Endothelial cell of umbilical vein (primary cell): ENCODE data around the gene SFTA2. TPM values are rescaled to one million over a fixed set of nuclear protein-coding genes. Genes with fewer than 3 reads are reported as not detected.

Source experiments
- BruUV-seq: library from RNA; stranded (reverse); fragments of 400-500 nt; replicated peaks from 2 replicates; lab custom pipeline; 2021; lab: Mats Ljungman, UMichigan
- CTCF ChIA-PET: fragments of 300-600, 350-600 bp; sonication (Branson Sonifier 250); formaldehyde crosslinking; loops from one replicate; lab custom pipeline; 2021; ENCODE audit warnings: antibody characterized with exemption, inconsistent platforms; lab: Charles Lee
- POLR2A ChIA-PET: fragments of 300-600, 350-600 bp; sonication (Branson Sonifier 250); formaldehyde crosslinking; loops from one replicate; lab custom pipeline; 2021; ENCODE audit warnings: antibody characterized with exemption, inconsistent platforms; lab: Charles Lee
- DNase-seq: peaks from one replicate; pipeline ENCODE4 v3.0.0-alpha.2; 2011; ENCODE audit warnings: low read depth, low spot score
- FAIRE-seq: peaks from 2 replicates; lab custom pipeline; 2011; peaks lifted over from hg19 to GRCh38; lab: Jason Lieb, UNC
- H2AFZ ChIP-seq: 2 replicates; pipeline ENCODE4 v1.6.0; 2012; ENCODE audit warnings: low read depth, low read length, control low read depth, inconsistent platforms
- H3K27ac ChIP-seq: 2 replicates; pipeline ENCODE4 v1.5.1; 2011; ENCODE audit warnings: low read depth, mild to moderate bottlenecking, control low read depth, low read length, moderate library complexity; ENCODE audit not compliant: insufficient read depth
- H3K27me3 ChIP-seq, 2 experiments: 2 replicates each; pipeline versions ENCODE4 v1.6.0 to v1.6.1; 2011; ENCODE audit warnings: low read length in 2 of 2, mixed read lengths in 1 of 2; ENCODE audit not compliant: control insufficient read depth in 2 of 2, insufficient read depth in 2 of 2
- H3K36me3 ChIP-seq, 2 experiments: 2 replicates in 1 of 2; 3 replicates in 1 of 2; pipeline ENCODE4 v1.5.1; 2011; ENCODE audit warnings: low read length in 2 of 2, mild to moderate bottlenecking in 1 of 2, moderate library complexity in 1 of 2; ENCODE audit not compliant: control insufficient read depth in 2 of 2, insufficient read depth in 2 of 2; ENCODE audit errors: extremely low read depth in 1 of 2
- H3K4me1 ChIP-seq: 3 replicates; pipeline ENCODE4 v1.5.1; 2011; ENCODE audit warnings: mild to moderate bottlenecking, low read length; ENCODE audit not compliant: control insufficient read depth, insufficient read depth; ENCODE audit errors: extremely low read depth
- H3K4me2 ChIP-seq: 2 replicates; pipeline ENCODE4 v1.6.1; 2011; ENCODE audit warnings: low read length, control low read depth, mixed read lengths; ENCODE audit not compliant: insufficient read depth
- H3K4me3 ChIP-seq, 3 experiments: fragments of 200-600 bp in 1 of 3; sonication (generic), shearing (Covaris generic) in 1 of 3; replicated peaks in 1 of 3; 2 replicates each; pipeline ENCODE4 v1.5.1; 2011 to 2016; ENCODE audit warnings: control low read depth in 3 of 3, low read length in 3 of 3, mild to moderate bottlenecking in 2 of 3, inconsistent platforms in 1 of 3, low read depth in 1 of 3, moderate library complexity in 1 of 3; ENCODE audit not compliant: insufficient read depth in 1 of 3
- H3K79me2 ChIP-seq: 2 replicates; pipeline ENCODE4 v1.6.0; 2012; ENCODE audit warnings: low read length, inconsistent platforms; ENCODE audit not compliant: control insufficient read depth, insufficient read depth
- H3K9ac ChIP-seq: replicated peaks from 2 replicates; pipeline ENCODE3; 2011; ENCODE audit warnings: low read length, control low read depth; ENCODE audit not compliant: insufficient read depth; ENCODE audit errors: extremely low read depth
- H3K9me1 ChIP-seq: replicated peaks from 3 replicates; pipeline ENCODE4 v1.6.0; 2011; ENCODE audit warnings: mild to moderate bottlenecking, low read length; ENCODE audit not compliant: control insufficient read depth, insufficient read depth; ENCODE audit errors: extremely low read depth
- H3K9me3 ChIP-seq: replicated peaks from 2 replicates; pipeline ENCODE4 v1.5.1; 2012; ENCODE audit warnings: low read length, inconsistent platforms; ENCODE audit not compliant: control insufficient read depth, insufficient read depth
- H4K20me1 ChIP-seq: replicated peaks from 2 replicates; pipeline ENCODE3; 2011; ENCODE audit warnings: mild to moderate bottlenecking, low read length; ENCODE audit not compliant: control insufficient read depth, insufficient read depth; ENCODE audit errors: extremely low read depth
- EZH2 ChIP-seq: IDR thresholded peaks from 2 replicates; pipeline ENCODE4 v1.6.1; 2012; ENCODE audit warnings: borderline replicate concordance, low read depth, mild to moderate bottlenecking, moderate library complexity, low read length, inconsistent platforms; ENCODE audit not compliant: severe bottlenecking
- FOS ChIP-seq: IDR thresholded peaks from 2 replicates; pipeline ENCODE4 v1.6.1; 2011; ENCODE audit warnings: mild to moderate bottlenecking, low read length, moderate library complexity, borderline replicate concordance; ENCODE audit not compliant: insufficient read depth
- GATA2 ChIP-seq: IDR thresholded peaks from 2 replicates; pipeline ENCODE4 v1.7.0; 2011; ENCODE audit warnings: low read depth, mild to moderate bottlenecking, moderate library complexity, mixed read lengths, low read length; ENCODE audit not compliant: insufficient read length, insufficient read depth
- JUN ChIP-seq: IDR thresholded peaks from 2 replicates; pipeline ENCODE4 v1.6.1; 2011; ENCODE audit warnings: borderline replicate concordance, low read depth; ENCODE audit not compliant: insufficient read length, insufficient read depth
- MYC ChIP-seq: IDR thresholded peaks from one replicate; pipeline ENCODE4 v1.6.1; 2011; ENCODE audit warnings: mild to moderate bottlenecking, low read depth, low read length
- POLR2A ChIP-seq: IDR thresholded peaks from 2 replicates; pipeline ENCODE4 v1.6.1; 2012; ENCODE audit warnings: low read depth, mild to moderate bottlenecking, control low read depth, low read length
- POLR2AphosphoS5 ChIP-seq: IDR thresholded peaks from 2 replicates; pipeline ENCODE4 v1.6.1; 2012; ENCODE audit warnings: low read depth, mild to moderate bottlenecking, control low read depth, low read length, moderate library complexity; ENCODE audit not compliant: insufficient read depth
- dilution Hi-C: fragments of 300-500 bp; cut with MboI; formaldehyde crosslinking; loops from one replicate; pipeline ENCODE4 v1.15.0; 2019; ENCODE audit warnings: low sequenced_read_pairs; ENCODE audit not compliant: extremely low pct_ligation_motif_present
- intact Hi-C: fragments of 100-400 bp; cut with micrococcal nuclease; formaldehyde crosslinking; loops from one replicate; pipeline ENCODE4 v1.10.0; 2022
- polyA plus RNA-seq, 4 experiments: library from polyadenylated mRNA; depleted of rRNA in 3 of 4; stranded (reverse) in 3 of 4; unstranded in 1 of 4; fragments of >200 nt; gene quantifications; 2 replicates each; pipeline versions ENCODE4 v1.2.1 to v1.2.3, GENCODE V29; 2011 to 2012; ENCODE audit warnings: missing spikeins in 1 of 4
- total RNA-seq: library from RNA; stranded (reverse); gene quantifications from 2 replicates; pipeline ENCODE4 v1.2.3, GENCODE V29; 2021
- TF ChIP-seq, protein P1 (sequence below): IDR thresholded peaks from 2 replicates; pipeline ENCODE4 v1.6.1; 2011; ENCODE audit not compliant: insufficient read depth, insufficient read length
- TF ChIP-seq, protein P2 (sequence below), 2 donors: IDR thresholded peaks; 1 replicate in 1 of 2; 2 replicates in 1 of 2; pipeline ENCODE4 v1.5.1; 2011; ENCODE audit warnings: low read length in 2 of 2, mild to moderate bottlenecking in 2 of 2, moderate library complexity in 2 of 2, control low read depth in 1 of 2, inconsistent platforms in 1 of 2, low read depth in 1 of 2; ENCODE audit not compliant: insufficient read depth in 1 of 2; ENCODE audit errors: extremely low read depth in 1 of 2

Gene SFTA2
- total and polyA plus RNA-seq, 2 donors (not counting 3 experiments of a cell fraction or from before 2014, with no cell fraction given), result not detected

DNA sequence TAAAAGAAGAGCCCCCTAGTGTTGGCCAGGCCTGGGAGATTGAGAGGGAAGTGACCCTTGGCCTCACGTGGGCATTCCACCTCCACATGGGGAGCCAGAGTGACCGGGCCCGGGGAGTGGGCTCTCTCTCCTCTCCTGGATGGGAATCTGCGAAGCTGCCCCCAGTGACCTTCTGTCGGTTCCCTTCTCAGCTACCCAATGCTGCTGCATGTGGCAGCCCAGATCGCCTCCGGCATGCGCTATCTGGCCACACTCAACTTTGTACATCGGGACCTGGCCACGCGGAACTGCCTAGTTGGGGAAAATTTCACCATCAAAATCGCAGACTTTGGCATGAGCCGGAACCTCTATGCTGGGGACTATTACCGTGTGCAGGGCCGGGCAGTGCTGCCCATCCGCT, 34.1 kb downstream of the SFTA2 start:
- POLR2A ChIA-PET, result no interaction called here
- H3K9me1 ChIP-seq, result no peaks in the 10 kb centered on the region
- H4K20me1 ChIP-seq, result no peaks in the 10 kb centered on the region
- H3K27me3 ChIP-seq, result no peaks in the 10 kb centered on the region
- CTCF ChIA-PET, result interaction anchor here (1.7 kb wide), 1 partner anchor 69 kb away, joined by 5 read pairs; no protein-coding TSS in a partner anchor
- TF ChIP-seq MYC (no peak), JUN (no peak), POLR2AphosphoS5 (no peak), FOS (no peak), POLR2A (no peak), GATA2 (no peak), EZH2 (no peak)
- TF ChIP-seq, protein P1, sequence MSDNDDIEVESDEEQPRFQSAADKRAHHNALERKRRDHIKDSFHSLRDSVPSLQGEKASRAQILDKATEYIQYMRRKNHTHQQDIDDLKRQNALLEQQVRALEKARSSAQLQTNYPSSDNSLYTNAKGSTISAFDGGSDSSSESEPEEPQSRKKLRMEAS, result no peak
- TF ChIP-seq, protein P2, sequence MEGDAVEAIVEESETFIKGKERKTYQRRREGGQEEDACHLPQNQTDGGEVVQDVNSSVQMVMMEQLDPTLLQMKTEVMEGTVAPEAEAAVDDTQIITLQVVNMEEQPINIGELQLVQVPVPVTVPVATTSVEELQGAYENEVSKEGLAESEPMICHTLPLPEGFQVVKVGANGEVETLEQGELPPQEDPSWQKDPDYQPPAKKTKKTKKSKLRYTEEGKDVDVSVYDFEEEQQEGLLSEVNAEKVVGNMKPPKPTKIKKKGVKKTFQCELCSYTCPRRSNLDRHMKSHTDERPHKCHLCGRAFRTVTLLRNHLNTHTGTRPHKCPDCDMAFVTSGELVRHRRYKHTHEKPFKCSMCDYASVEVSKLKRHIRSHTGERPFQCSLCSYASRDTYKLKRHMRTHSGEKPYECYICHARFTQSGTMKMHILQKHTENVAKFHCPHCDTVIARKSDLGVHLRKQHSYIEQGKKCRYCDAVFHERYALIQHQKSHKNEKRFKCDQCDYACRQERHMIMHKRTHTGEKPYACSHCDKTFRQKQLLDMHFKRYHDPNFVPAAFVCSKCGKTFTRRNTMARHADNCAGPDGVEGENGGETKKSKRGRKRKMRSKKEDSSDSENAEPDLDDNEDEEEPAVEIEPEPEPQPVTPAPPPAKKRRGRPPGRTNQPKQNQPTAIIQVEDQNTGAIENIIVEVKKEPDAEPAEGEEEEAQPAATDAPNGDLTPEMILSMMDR (IDR thresholded peaks at IDR 0.05; ENCODE audit: extremely low read depth in 1 of 2, insufficient read depth in 1 of 2, low read depth in 1 of 2, low read length in 2 of 2), result no peak
- no peaks in the 10 kb centered on the region for H3K79me2 ChIP-seq
- no peaks in the 10 kb centered on the region for H3K4me1 ChIP-seq
- no peak overlapping the region for H3K27ac ChIP-seq
- no peak overlapping the region for H3K4me3 ChIP-seq
- no peak for DNase-seq
- H3K36me3 ChIP-seq, result peaks cover 0 to 7% of the 10 kb centered on the region in 2 experiments
- H3K9me3 ChIP-seq, result no peaks in the 10 kb centered on the region
- no peak for FAIRE-seq
- no peak overlapping the region for H3K9ac ChIP-seq
- intact Hi-C loops, result no loop called here
- no TSS peak for BruUV-seq
- dilution Hi-C loops, result loop anchor here (25.0 kb wide), 1 partner anchor 161 kb away; the partner anchor contains the start of genes FLOT1 and IER3
- no peak overlapping the region for H3K4me2 ChIP-seq
- no peak overlapping the region for H2AFZ ChIP-seq
